ENCODE data around the gene INSYN2B.

The INSYN2B gene

GRCh38 chr5:169933127-169933526 lies 47.2 kb downstream of the INSYN2B start:
- DNase-seq (ENCODE audit: low read depth, low spot score), result no peak

GRCh38 chr5:169923988-169924387 lies 56.3 kb downstream of the INSYN2B start:
- no peak for DNase-seq (ENCODE audit: low read depth, low spot score)

GRCh38 chr5:169922474-169922873 lies 57.8 kb downstream of the INSYN2B start:
- no peak for DNase-seq (ENCODE audit: low read depth, low spot score)

- DNase-seq (ENCODE audit: low read depth, low spot score), result no peak
Observed at GRCh38 chr5:169921949-169922348, 58.3 kb downstream of the INSYN2B start.

DNA sequence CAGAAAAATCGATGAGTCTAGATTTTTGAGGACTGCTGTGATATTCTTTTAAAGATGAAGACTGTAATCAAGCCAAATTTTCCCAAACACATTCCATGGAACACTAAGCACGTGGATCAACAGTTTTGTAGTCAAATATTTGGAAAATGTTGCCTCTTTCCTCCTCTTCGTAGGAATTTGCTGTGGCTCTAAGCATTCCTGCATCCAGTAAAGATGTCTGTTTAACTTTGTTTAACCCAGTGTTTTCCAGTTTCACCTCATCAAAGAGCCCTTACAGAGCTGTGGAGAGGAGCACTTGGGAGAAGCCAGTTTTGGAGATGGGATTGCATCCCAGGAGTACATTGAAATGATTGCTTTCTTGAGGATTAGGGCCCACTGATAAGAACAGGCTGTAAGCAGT lies 58.9 kb downstream of the INSYN2B start:
- no peak for DNase-seq (ENCODE audit: low read depth, low spot score)

DNA sequence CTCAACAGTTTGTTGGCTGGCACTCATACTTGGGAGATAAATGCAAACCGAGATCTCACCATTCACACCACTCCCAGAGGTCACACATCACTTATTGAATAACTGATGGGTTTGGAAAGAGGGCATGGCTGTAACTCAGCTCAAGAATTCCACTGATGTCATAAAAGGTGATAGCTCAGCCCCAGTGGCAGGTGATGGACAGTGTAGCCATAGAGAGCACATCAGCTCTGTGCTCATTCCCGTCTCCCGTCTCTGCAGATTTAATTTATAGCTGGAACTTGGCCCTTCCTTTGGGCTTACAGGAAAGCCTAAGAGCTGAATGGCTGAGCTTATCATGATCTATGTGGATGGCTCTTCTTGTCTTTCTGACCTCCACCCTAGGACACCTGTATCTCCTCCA lies 59.8 kb downstream of the INSYN2B start:
- no peak for DNase-seq (ENCODE audit: low read depth, low spot score)

DNA sequence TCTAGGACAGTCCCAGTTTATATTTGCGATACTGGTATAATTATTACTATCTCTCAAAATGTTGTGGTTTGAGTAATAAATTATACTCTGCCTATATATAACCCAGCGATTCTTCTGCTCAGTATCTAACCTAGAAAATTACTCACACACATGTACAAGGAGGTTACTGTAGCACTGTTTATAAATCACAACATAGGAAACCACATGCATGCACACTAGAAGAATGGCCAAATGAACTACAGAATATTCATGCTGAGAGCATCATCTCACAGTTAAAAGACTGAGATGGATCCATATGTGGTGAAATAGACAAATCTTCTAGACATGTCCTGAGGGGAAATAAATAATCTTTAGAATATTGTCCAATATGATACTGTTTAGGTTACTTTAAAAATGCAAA lies 62.1 kb downstream of the INSYN2B start:
- DNase-seq (ENCODE audit: low read depth, low spot score), result no peak

DNA sequence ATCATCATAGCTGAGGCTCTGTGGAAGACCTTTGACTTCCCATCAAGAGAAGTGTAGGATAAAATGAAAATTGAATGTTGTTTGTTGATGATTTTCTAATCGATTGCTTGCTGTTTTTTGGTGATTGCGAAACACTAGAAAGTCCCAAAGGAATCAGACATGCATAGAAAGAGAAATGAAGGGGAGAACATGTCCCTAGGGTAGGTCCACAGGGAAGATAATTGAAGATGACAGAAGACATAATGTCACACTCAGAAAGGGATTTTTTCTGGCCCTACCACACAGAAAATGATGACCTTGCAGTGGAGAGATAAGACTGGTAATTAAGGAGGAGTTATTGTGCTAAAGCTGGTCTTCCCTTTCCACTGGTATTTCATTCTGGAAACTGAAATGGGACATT lies 62.8 kb downstream of the INSYN2B start:
- no peak for DNase-seq (ENCODE audit: low read depth, low spot score)

- peak; percentile 37 for DNase-seq (ENCODE audit: low read depth, low spot score)
Observed at GRCh38 chr5:169914766-169915165, 65.5 kb downstream of the INSYN2B start.

GRCh38 chr5:169913479-169913878 lies 66.8 kb downstream of the INSYN2B start:
- DNase-seq (ENCODE audit: low read depth, low spot score), result no peak

- no peak for DNase-seq (ENCODE audit: low read depth, low spot score)
Observed at GRCh38 chr5:169911448-169912212, 68.7 kb downstream of the INSYN2B start.

- DNase-seq (ENCODE audit: low read depth, low spot score), result no peak
Observed at GRCh38 chr5:169910393-169910792, 69.9 kb downstream of the INSYN2B start.

DNA sequence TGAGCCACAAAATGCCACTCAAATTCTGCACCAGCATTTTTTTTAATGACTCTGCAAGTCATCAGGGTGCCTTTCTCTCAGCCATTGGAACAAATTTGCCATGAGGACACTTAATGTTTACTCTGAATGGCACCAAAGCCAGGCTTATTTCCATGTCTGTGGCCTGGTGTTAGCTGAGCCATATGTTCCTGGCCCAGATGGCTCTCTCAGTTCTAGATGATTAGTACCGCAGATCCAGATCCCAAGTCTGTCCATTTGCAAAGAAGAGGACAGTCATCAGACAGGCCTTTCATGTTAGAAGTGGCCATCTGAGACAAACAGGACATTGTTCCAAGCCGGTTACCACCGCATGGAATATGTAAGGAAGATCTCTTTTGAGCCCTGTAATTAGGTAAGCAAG lies 70.3 kb downstream of the INSYN2B start:
- no peak for DNase-seq (ENCODE audit: low read depth, low spot score)

DNA sequence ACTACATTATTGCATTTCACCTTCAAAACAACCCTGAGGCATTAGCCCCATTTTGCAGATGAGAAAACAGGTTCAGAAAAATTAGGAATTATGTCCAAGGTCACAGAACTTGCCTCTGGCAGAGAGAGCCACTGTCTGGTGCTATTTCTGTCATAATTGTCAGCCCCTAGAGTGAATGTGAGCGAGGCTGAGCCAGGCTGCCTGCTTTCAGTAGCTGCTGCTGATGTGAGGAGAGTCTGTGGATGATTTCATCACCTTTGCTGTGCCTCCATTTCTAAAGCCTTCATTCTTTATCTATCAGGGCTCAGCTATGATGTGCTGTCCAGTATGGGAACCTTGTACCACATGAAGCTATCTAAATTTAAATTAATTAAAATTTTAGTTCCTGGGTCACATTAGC lies 71.4 kb downstream of the INSYN2B start:
- no peak for DNase-seq (ENCODE audit: low read depth, low spot score)

DNA sequence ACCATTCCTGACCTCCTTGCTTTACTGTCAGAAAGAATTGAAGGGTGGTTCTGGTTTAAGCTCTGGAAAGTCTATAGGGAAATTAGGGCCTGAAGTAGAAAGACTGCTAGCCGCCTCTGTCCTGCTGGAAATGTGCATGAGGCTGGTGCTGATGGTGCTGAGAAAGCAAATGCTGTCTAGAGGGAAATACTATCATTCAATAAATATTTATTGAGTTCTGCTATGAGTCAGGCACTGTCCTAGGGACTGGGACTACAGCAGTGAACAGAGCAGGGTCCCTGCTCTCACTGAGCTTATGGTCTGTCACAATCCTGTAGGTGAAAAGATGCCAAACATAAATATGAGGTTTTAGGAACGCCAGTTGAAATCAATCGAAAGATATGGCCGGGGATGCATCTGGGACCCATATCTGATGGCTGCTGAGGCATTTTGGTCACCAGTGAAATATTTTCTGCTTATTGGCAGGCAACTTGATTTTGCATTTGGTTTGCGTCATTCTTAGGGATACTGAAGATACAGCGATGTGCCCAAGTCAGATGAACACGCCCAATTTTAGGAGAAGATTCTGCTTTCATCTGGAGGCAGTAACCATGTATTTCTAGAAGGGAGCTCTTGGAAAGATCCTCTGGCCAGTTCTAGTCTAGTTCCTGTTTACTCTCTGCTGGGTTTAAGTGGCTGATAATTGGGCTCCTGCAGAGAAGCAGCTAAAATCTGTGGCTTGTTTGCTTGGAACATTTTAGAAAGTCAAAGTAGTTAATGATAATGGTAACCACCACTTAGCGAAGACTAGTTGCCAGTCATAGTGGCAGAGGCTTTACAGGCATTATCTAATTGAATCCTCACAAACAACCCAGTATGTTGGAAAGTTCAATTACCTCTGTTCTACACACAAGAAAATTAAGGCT lies 73.3 kb downstream of the INSYN2B start:
- no peak for DNase-seq (ENCODE audit: low read depth, low spot score)

DNA sequence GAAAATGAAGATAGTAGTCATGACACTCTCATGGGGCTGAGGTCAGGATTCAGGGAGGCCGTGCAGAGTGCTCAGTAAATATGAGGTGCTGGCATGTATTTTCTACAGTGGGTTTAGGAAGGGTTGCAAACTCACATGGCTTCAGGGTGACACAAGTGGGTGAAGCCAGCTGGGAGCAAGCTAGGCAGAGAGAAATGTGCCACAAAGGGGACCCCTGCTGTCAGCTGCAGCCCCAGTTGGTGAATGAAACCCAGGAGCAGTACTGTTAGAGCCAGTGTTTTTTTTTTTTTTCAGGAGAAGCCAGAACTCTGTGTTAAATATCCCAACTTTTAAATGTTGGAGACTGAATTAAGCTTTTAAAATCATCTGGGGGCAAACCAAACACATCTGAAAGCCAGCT lies 75.3 kb downstream of the INSYN2B start:
- no peak for DNase-seq (ENCODE audit: low read depth, low spot score)

DNA sequence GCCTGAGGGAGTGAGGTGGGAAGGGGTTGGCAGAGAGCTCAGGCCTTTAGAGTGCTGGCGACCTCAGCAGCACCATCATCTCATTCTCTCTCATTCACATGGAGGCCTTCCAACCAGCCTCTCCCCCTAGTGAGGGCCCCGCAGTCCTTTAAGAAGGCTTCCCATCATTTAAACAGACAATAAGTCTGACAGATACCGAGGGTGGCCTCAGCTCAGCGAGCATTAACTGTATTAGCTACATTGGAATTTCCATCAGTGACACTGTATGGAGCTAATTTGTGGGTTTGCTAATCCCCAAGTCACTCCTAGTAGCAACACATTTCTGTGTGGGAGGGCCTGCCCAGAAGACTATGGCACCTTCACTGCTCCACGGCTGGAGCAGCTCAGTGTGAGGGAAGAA lies 75.8 kb downstream of the INSYN2B start:
- DNase-seq (ENCODE audit: low read depth, low spot score), result no peak

GRCh38 chr5:169904059-169904458 lies 76.2 kb downstream of the INSYN2B start:
- no peak for DNase-seq (ENCODE audit: low read depth, low spot score)

- no peak for DNase-seq (ENCODE audit: low read depth, low spot score)
Observed at GRCh38 chr5:169901896-169902295, 78.4 kb downstream of the INSYN2B start.

DNA sequence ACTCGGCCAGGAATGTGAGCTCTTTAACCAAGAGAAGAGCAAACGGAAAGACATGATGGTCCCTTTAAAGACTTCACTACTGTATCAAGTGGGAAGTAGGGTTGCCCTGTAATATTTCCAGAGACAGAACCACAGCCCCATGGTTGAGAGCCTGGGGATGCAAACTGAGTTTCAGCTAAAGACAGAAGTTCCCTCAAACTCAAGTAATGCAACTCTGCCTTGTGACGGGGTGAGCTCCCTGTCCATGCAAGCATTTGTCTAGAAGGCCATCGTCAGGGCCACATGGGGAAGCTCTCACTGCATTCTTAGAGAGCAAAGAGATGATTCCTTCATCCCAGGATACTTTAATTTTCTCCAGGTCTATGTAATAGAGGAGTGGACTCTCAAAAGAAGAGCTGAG lies 82.8 kb downstream of the INSYN2B start:
- no peak for DNase-seq (ENCODE audit: low read depth, low spot score)

DNA sequence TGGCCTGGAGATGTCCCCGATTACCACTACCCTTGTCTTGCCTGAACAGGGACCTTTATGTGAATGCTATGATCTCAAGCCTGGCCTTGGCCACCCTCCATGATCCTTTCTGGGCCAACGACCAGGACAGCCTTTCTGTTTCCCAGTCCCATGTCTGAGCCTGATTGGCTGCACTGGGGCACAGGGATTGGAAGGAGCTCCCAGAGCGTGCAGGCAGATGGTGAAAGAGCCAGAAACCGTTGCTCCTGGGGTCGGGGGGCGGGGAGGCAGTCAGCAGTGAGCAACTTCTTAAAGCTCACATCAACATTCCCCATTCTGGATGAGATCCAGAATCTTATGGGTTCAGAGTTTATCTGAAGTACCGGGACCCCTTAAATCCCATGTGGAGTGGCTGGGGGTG lies 84.4 kb downstream of the INSYN2B start:
- no peak for DNase-seq (ENCODE audit: low read depth, low spot score)

DNA sequence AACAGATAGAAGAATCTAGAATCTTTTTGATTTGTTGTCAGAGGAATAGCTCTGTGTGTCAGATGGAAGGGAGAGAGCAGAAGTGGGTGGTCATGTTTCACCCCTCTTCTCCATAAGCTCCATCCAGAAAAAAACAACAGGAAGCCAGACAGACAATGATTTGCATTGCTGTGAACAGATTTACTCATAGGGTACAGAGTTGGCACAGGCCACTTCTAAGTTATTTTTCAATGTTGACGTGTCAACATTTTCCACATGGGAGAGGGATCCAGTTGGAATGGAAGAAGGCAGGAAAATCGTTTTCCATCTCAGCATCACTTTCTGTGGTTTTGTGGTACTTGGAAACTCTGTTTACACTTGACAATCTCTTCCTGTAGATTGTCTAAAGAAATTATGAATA lies 86.7 kb downstream of the INSYN2B start:
- no peak for DNase-seq (ENCODE audit: low read depth, low spot score)

- no peak for DNase-seq (ENCODE audit: low read depth, low spot score)
Observed at GRCh38 chr5:169893010-169893409, 87.3 kb downstream of the INSYN2B start.
